Gastroesophageal sphincter (tissue), 4 donors: ENCODE data around the gene MRPL14. TPM values are rescaled to one million over a fixed set of nuclear protein-coding genes. Genes with fewer than 3 reads are reported as not detected.

Source experiments
- ATAC-seq: fragments of 150-250 bp; one replicate; pipeline ENCODE4 v1.9.1; 2016; ENCODE audit warnings: mild to moderate bottlenecking, moderate library complexity
- H3K27ac ChIP-seq, 4 donors: fragments of 200-600 bp; sonication (generic) in 3 of 4; 1 replicate in 3 of 4; 2 replicates in 1 of 4; pipeline ENCODE4 v1.5.1; 2016 to 2019
- H3K27me3 ChIP-seq: fragments of 200-600 bp; sonication (generic); one replicate; pipeline ENCODE4 v1.5.1; 2019
- H3K36me3 ChIP-seq, 2 donors: fragments of 200-600 bp; sonication (generic); one replicate each; pipeline ENCODE4 v1.5.1; 2019; ENCODE audit warnings: control low read depth in 1 of 2
- H3K4me1 ChIP-seq, 3 donors: fragments of 200-600 bp; sonication (generic); 1 replicate in 2 of 3; 2 replicates in 1 of 3; pipeline ENCODE4 v1.5.1; 2016 to 2019; ENCODE audit warnings: control low read depth in 2 of 3
- H3K4me3 ChIP-seq, 2 donors: fragments of 200-600 bp; sonication (generic); one replicate each; pipeline ENCODE4 v1.5.1; 2019; ENCODE audit warnings: mild to moderate bottlenecking in 1 of 2, moderate library complexity in 1 of 2
- H3K9me3 ChIP-seq, 3 donors: fragments of 200-600 bp; sonication (generic); one replicate each; pipeline ENCODE4 v1.5.1; 2017 to 2019; ENCODE audit warnings: control low read depth in 2 of 3
- CTCF ChIP-seq, 4 experiments: fragments of 200-600 bp in 2 of 4; fragments of 450-650 bp in 2 of 4; sonication (generic) in 1 of 4; IDR thresholded peaks; one replicate each; pipeline ENCODE4 v1.5.1; 2017 to 2019; ENCODE audit warnings: antibody characterized with exemption in 4 of 4, mild to moderate bottlenecking in 2 of 4, moderate library complexity in 2 of 4
- EP300 ChIP-seq: sonication (generic); formaldehyde crosslinking; IDR thresholded peaks from one replicate; pipeline ENCODE4 v1.6.1; 2017; ENCODE audit warnings: antibody characterized with exemption, mild to moderate bottlenecking
- POLR2A ChIP-seq, 2 donors: fragments of 450-650 bp; IDR thresholded peaks; one replicate each; pipeline ENCODE4 v1.6.1; 2017; ENCODE audit warnings: antibody characterized with exemption in 2 of 2, mild to moderate bottlenecking in 2 of 2, moderate library complexity in 1 of 2
- POLR2AphosphoS5 ChIP-seq: sonication (generic); formaldehyde crosslinking; IDR thresholded peaks from one replicate; pipeline ENCODE4 v1.6.1; 2017; ENCODE audit warnings: antibody characterized with exemption
- WGBS, 2 donors: methylation state at CpG; one replicate each; pipeline ENCODE4 v1.1.5; 2018; ENCODE audit warnings: low coverage in 1 of 2; 5-methylcytosine and 5-hydroxymethylcytosine counted together
- total RNA-seq, 4 donors: library from RNA; depleted of rRNA; stranded (reverse); fragments of >200 nt; gene quantifications; one replicate each; pipeline ENCODE4 v1.1.0, GENCODE V29; 2016

The MRPL14 gene
- total RNA-seq, 4 donors from 2014 or later, result 31.6 to 40.5 (median 35.8) TPM

- no peak overlapping the region for H3K4me3 ChIP-seq
- no peaks in the 10 kb centered on the region for H3K9me3 ChIP-seq
- H3K27ac ChIP-seq, result no peak overlapping the region
- no peaks in the 10 kb centered on the region for H3K27me3 ChIP-seq
- 20 to 76% methylated on average over 1 to 4 of the region's 9 CpGs for WGBS, 2 donors
- H3K4me1 ChIP-seq, result peaks cover 0 to 5% (median 3%) of the 10 kb centered on the region in 3 donors
- ATAC-seq, result no peak
- no peak for TF ChIP-seq POLR2AphosphoS5
- no peak for TF ChIP-seq POLR2A (IDR thresholded peaks at IDR 0.05)
- no peak for TF ChIP-seq EP300
- no peak for TF ChIP-seq CTCF (IDR thresholded peaks at IDR 0.05)
- H3K36me3 ChIP-seq, result peaks cover 0 to 24% of the 10 kb centered on the region in 2 donors
Observed at GRCh38 chr6:44156494-44157151, 29.4 kb upstream of the MRPL14 start.

GRCh38 chr6:44154067-44154466 is 26.8 kb upstream of the MRPL14 start:
- no peak for ATAC-seq
- no peak overlapping the region for H3K27ac ChIP-seq
- H3K9me3 ChIP-seq, result no peaks in the 10 kb centered on the region
- 71 to 84% methylated on average over 5 to 8 of the region's 12 CpGs for WGBS, 2 donors
- peaks cover 0 to 8% (median 5%) of the 10 kb centered on the region in 3 donors for H3K4me1 ChIP-seq
- no peaks in the 10 kb centered on the region for H3K27me3 ChIP-seq
- TF ChIP-seq POLR2AphosphoS5 (no peak), CTCF (IDR thresholded peaks at IDR 0.05) (no peak), POLR2A (IDR thresholded peaks at IDR 0.05) (no peak), EP300 (no peak)
- peaks cover 0 to 42% of the 10 kb centered on the region in 2 donors for H3K36me3 ChIP-seq
- no peak overlapping the region for H3K4me3 ChIP-seq

GRCh38 chr6:44152533-44152932 is 25.3 kb upstream of the MRPL14 start:
- Histone ChIP-seq H3K27me3 (no peaks in the 10 kb centered on the region), H3K4me3 (no peak overlapping the region), H3K36me3 (peaks cover 0 to 58% of the 10 kb centered on the region in 2 donors), H3K4me1 (peaks cover 0 to 8% (median 5%) of the 10 kb centered on the region in 3 donors), H3K9me3 (no peaks in the 10 kb centered on the region), H3K27ac (no peak overlapping the region)
- TF ChIP-seq POLR2A (IDR thresholded peaks at IDR 0.05) (no peak), EP300 (no peak), CTCF (IDR thresholded peaks at IDR 0.05) (no peak), POLR2AphosphoS5 (no peak)
- no peak for ATAC-seq
- 80 to 100% methylated on average over 1 to 2 of the region's 19 CpGs for WGBS, 2 donors

GRCh38 chr6:44152109-44152461 is 24.8 kb upstream of the MRPL14 start:
- Histone ChIP-seq H3K4me1 (peaks cover 0 to 8% (median 5%) of the 10 kb centered on the region in 3 donors), H3K27ac (no peak overlapping the region), H3K27me3 (no peaks in the 10 kb centered on the region), H3K36me3 (peaks cover 0 to 62% of the 10 kb centered on the region in 2 donors), H3K4me3 (no peak overlapping the region), H3K9me3 (no peaks in the 10 kb centered on the region)
- 73 to 82% methylated on average over 4 to 6 of the region's 8 CpGs for WGBS, 2 donors
- TF ChIP-seq POLR2AphosphoS5 (no peak), CTCF (IDR thresholded peaks at IDR 0.05) (no peak), EP300 (no peak), POLR2A (IDR thresholded peaks at IDR 0.05) (no peak)
- ATAC-seq, result no peak
